Measurements from ENCODE around the gene MAN2B2.

MAN2B2 gene

GRCh38 chr4:6592804-6593563 lies 18.0 kb downstream of the MAN2B2 start:
- no peak for DNase-seq
- TF ChIP-seq CTCF (IDR thresholded peaks at IDR 0.05; ENCODE audit: low read depth, low read length, missing control alignments), result no peak
- Histone ChIP-seq H3K27ac (no peak overlapping the region), H3K4me3 (ENCODE audit: low read depth, low read length) (no peak overlapping the region), H3K36me3 (replicated peaks) (no peaks in the 10 kb centered on the region), H3K27me3 (replicated peaks) (no peaks in the 10 kb centered on the region)
- in situ Hi-C loops (cut with HindIII; ENCODE audit: low pct_ligation_motif_present, low sequenced_read_pairs), result no loop called here

- no peaks in the 10 kb centered on the region for H3K27me3 ChIP-seq (replicated peaks)
- in situ Hi-C loops (cut with HindIII; ENCODE audit: low pct_ligation_motif_present, low sequenced_read_pairs), result no loop called here
- DNase-seq, result no peak
- TF ChIP-seq CTCF (IDR thresholded peaks at IDR 0.05; ENCODE audit: low read depth, low read length, missing control alignments), result no peak
- no peak overlapping the region for H3K4me3 ChIP-seq (ENCODE audit: low read depth, low read length)
- no peak overlapping the region for H3K27ac ChIP-seq
- no peaks in the 10 kb centered on the region for H3K36me3 ChIP-seq (replicated peaks)
Observed at GRCh38 chr4:6594341-6594740, 19.4 kb downstream of the MAN2B2 start.

GRCh38 chr4:6594826-6595355 lies 19.9 kb downstream of the MAN2B2 start:
- Histone ChIP-seq H3K27ac (no peak overlapping the region), H3K36me3 (replicated peaks) (no peaks in the 10 kb centered on the region)

GRCh38 chr4:6595897-6596537 lies 21.0 kb downstream of the MAN2B2 start:
- in situ Hi-C loops (cut with HindIII; ENCODE audit: low pct_ligation_motif_present, low sequenced_read_pairs), result no loop called here
- no peaks in the 10 kb centered on the region for H3K36me3 ChIP-seq (replicated peaks)
- no peak for DNase-seq

More at GRCh38 chr4:6594826-6595355, 19.9 kb downstream of the MAN2B2 start:
- in situ Hi-C loops (cut with HindIII; ENCODE audit: low pct_ligation_motif_present, low sequenced_read_pairs), result no loop called here
- no peak for TF ChIP-seq CTCF (IDR thresholded peaks at IDR 0.05; ENCODE audit: low read depth, low read length, missing control alignments)
- Histone ChIP-seq H3K4me3 (ENCODE audit: low read depth, low read length) (no peak overlapping the region), H3K27me3 (replicated peaks) (no peaks in the 10 kb centered on the region)
- no peak for DNase-seq

GRCh38 chr4:6596948-6597347 lies 22.0 kb downstream of the MAN2B2 start:
- Histone ChIP-seq H3K4me3 (ENCODE audit: low read depth, low read length) (no peak overlapping the region), H3K27me3 (replicated peaks) (no peaks in the 10 kb centered on the region), H3K27ac (no peak overlapping the region), H3K36me3 (replicated peaks) (no peaks in the 10 kb centered on the region)
- in situ Hi-C loops (cut with HindIII; ENCODE audit: low pct_ligation_motif_present, low sequenced_read_pairs), result no loop called here
- no peak for TF ChIP-seq CTCF (IDR thresholded peaks at IDR 0.05; ENCODE audit: low read depth, low read length, missing control alignments)
- DNase-seq, result no peak

More at GRCh38 chr4:6595897-6596537, 21.0 kb downstream of the MAN2B2 start:
- TF ChIP-seq CTCF (IDR thresholded peaks at IDR 0.05; ENCODE audit: low read depth, low read length, missing control alignments), result no peak
- H3K27ac ChIP-seq, result no peak overlapping the region
- no peaks in the 10 kb centered on the region for H3K27me3 ChIP-seq (replicated peaks)
- no peak overlapping the region for H3K4me3 ChIP-seq (ENCODE audit: low read depth, low read length)
